G401 (cell line): Measurements from ENCODE around the gene SAE1. TPM values are rescaled to one million over a fixed set of nuclear protein-coding genes. Genes with fewer than 3 reads are reported as not detected.
A peak's percentile ranks its signal among the peaks of the same experiment; 100 is the strongest.
"Not testable (repeated sequence)": the region's sequence is repeated elsewhere in the genome, so short reads cannot be mapped to it uniquely, and the experiment has no call there.

Experiments used
- DNase-seq: peaks from one replicate; pipeline ENCODE4 v3.0.0-alpha.2; 2015; ENCODE audit warnings: low spot score
- in situ Hi-C: cut with HindIII; loops from 2 replicates; pipeline ENCODE4 v1.10.0; 2016; ENCODE audit warnings: low sequenced_read_pairs, mixed read lengths
- total RNA-seq: library from RNA; depleted of rRNA; stranded (reverse); fragments of >200 nt; shearing (Covaris generic); gene quantifications from 2 replicates; pipeline ENCODE4 v1.2.3, GENCODE V29; 2014

Gene SAE1
- total RNA-seq, 1 experiment from 2014 or later, result 603 TPM

GRCh38 chr19:47122359-47123335 lies 8.0 kb upstream of the SAE1 start:
- no peak for DNase-seq
- in situ Hi-C loops, result no loop called here

- in situ Hi-C loops, result no loop called here
- no peak for DNase-seq
Observed at GRCh38 chr19:47123406-47123805, 7.2 kb upstream of the SAE1 start.

GRCh38 chr19:47124937-47125668 lies 5.5 kb upstream of the SAE1 start:
- in situ Hi-C loops, result no loop called here
- peak; percentile 90 for DNase-seq

- in situ Hi-C loops, result no loop called here
- DNase-seq, result no peak
Observed at GRCh38 chr19:47125669-47125938, 5.0 kb upstream of the SAE1 start.

- in situ Hi-C loops, result no loop called here
- DNase-seq, result no peak
Observed at GRCh38 chr19:47129579-47129978, 1.1 kb upstream of the SAE1 start.

- in situ Hi-C loops, result no loop called here
- DNase-seq, result no peak
Observed at GRCh38 chr19:47130120-47130588, 481 bp upstream of the SAE1 start.

- DNase-seq, result no peak
- in situ Hi-C loops, result no loop called here
Observed at GRCh38 chr19:47132194-47132852, 1.7 kb downstream of the SAE1 start.

- DNase-seq, result no peak
- in situ Hi-C loops, result no loop called here
Observed at GRCh38 chr19:47133021-47133471, 2.4 kb downstream of the SAE1 start.

- in situ Hi-C loops, result no loop called here
- DNase-seq, result no peak
Observed at GRCh38 chr19:47134545-47134944, 3.9 kb downstream of the SAE1 start.

- DNase-seq, result no peak
- in situ Hi-C loops, result no loop called here
Observed at GRCh38 chr19:47135156-47135555, 4.5 kb downstream of the SAE1 start.

- in situ Hi-C loops, DNase-seq: not testable (repeated sequence)
Observed at GRCh38 chr19:47141252-47141651, 10.6 kb downstream of the SAE1 start.

GRCh38 chr19:47141695-47142094 lies 11.1 kb downstream of the SAE1 start:
- in situ Hi-C loops, result no loop called here
- DNase-seq, result no peak

GRCh38 chr19:47142779-47143178 lies 12.1 kb downstream of the SAE1 start:
- DNase-seq, result no peak
- in situ Hi-C loops, result no loop called here

GRCh38 chr19:47143322-47144073 lies 12.9 kb downstream of the SAE1 start:
- in situ Hi-C loops, result no loop called here
- peak; percentile 8 for DNase-seq

GRCh38 chr19:47144630-47145029 lies 14.0 kb downstream of the SAE1 start:
- DNase-seq, result no peak
- in situ Hi-C loops, result no loop called here

GRCh38 chr19:47145639-47146486 lies 15.2 kb downstream of the SAE1 start:
- in situ Hi-C loops, result no loop called here
- DNase-seq, result no peak

GRCh38 chr19:47146920-47147319 lies 16.3 kb downstream of the SAE1 start:
- in situ Hi-C loops, result no loop called here
- no peak for DNase-seq

- in situ Hi-C loops, result no loop called here
- no peak for DNase-seq
Observed at GRCh38 chr19:47151627-47152026, 21.0 kb downstream of the SAE1 start.
